Camera-type eye (tissue), 1 donor: ENCODE data around the gene ACTG1. TPM values are rescaled to one million over a fixed set of nuclear protein-coding genes. Genes with fewer than 3 reads are reported as not detected.

Source experiments
- total RNA-seq: library from RNA; depleted of rRNA; stranded (reverse); fragments of >200 nt; gene quantifications from one replicate; pipeline ENCODE4 v1.2.3, GENCODE V29; 2014

ACTG1 gene
- 5,635 TPM for total RNA-seq

DNA sequence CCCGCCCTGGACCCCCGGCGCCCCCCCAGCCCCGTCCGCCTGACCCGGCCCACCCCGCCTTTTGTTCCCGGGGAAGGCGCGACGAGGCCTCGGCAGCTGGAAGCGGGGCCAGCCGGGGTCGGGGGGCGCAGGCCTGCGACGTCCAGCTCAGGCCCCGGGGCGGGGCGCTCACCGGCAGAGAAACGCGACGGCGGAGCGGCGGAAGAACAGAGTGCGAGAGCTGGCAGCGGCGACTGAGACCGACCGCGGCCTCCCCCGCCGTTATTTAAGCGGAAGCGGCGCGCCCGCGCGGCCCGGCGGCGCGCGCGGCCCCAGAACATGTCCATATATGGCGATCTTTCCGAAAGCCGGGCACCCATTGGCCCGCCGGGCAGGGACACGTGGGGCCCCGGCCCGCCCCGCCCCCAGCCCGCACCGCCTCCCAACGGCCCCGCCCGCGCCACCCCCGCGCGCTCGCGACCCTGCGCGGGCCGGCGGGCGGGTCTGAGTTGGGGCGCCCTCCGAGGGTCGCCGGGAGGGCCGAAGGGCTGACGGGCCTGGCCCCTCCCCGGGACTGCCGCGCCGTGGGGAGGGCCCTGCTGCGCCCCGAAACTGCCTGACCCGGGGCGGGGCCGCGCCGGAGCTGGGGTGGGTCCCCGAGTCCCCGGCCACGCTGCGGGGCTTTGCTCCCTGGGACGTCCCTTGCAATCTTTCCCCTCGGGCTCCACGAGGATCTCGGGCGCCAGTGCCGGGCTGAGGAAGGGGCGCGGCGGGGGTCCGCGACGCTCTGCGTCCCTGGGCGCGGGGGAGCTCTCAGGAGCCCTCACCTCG is at the start of gene ACTG1:
Gene ACTG1, minus strand, starts transcription at position 238 of the 810 bp plus-strand sequence. CDS start 445 bp downstream, outside the sequence.

DNA sequence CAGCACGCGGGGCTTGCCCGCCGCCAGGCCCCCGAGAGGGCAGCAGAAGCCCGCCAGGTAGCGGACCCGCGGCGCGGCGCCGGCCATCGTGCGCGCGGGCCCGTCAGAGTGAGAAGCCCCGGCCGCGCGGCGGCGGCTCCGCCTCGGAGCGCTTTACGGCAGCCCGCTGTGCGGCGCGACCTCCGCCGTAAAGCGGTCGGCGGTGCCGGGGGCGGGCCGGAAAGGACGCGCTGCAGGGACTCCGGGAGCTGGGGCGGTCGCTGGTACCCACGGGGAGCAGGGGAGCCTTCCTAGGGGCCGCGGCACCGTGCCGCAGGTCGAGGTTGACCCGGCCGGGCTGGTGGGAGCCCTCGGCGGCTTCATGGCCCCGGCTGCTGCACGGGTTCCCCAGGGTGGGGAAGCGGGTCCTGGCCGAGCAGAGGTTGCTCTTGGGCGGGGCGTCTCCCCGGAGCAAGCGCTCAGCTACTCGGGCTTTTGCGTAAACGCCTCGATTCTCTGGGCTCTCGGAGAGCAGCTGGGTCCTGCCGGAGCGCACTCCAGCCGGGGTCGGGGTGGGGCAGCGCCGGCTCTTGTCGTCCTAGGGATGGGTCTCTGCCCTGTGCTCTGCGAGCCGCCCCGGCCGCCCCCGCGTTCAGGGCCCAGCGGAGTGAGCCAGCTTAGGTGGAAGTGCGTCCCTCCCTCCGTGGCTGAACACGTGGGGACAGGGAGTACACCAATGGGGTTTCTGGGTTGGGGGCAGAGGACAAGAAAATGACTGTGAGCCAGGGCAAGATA is 39.8 kb upstream of the ACTG1 start, which contains the start of gene FAAP100:
Gene FAAP100, minus strand, starts transcription at position 110 of the 774 bp plus-strand sequence. Its CDS starts 23 bp downstream, at position 87.

DNA sequence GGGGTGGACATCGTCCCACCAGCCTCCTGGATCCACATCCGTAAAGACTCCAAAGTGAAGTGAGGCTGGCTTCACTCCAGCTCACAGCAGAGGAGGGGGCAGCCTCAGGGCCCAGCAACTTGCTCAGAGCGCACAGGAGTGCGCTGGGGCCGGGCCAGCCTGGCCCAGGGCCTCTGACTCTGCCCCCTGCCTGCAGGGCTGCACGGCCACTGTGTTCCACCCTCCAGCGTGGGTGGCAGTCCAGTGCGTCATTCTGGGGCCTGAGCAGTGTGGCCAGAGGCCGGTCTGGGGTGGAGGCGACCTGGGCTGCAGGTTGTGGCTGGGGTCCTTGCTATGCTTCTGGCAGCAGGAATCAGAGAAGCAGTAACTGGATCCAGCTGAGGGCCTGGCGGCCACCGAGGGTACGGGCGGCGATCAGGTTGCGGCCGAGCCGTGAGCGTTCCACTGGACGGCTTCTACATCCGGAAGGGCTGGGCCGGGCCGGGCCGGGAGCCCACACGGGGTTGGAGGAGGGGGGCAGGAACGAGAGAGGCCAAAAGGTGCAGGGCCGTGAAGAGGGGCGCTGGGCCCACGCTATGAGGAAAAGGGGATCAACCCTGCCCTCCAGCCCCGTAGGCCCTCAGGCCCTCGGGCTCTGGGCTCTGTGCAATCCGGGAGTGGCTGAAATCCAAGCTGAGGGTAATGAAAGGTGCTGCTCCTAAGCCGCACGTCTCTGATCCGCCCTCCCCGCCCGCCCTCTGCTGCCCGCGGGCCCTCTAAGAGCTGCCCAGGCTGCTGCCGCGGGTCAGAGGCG is 15.2 kb upstream of the ACTG1 start, which contains the start of gene FSCN2:
Gene FSCN2, plus strand, starts transcription at position 787 of the 793 bp plus-strand sequence. CDS start 155 bp downstream, outside the sequence.

Other genes starting within 250 kb of the ACTG1 start
- 55.7 TPM for gene SLC38A10, start 217.5 kb downstream of the ACTG1 start, total RNA-seq
- gene BAHCC1, start 117.3 kb downstream of the ACTG1 start, total RNA-seq = 34.8 TPM
- 7.9 TPM for gene FSCN2, start 15.6 kb upstream of the ACTG1 start, total RNA-seq
- 44.5 TPM for gene FAAP100, start 39.6 kb upstream of the ACTG1 start, total RNA-seq
- gene NPLOC4, start 124.3 kb upstream of the ACTG1 start, total RNA-seq = 75.5 TPM
- gene TSPAN10, start 124.4 kb upstream of the ACTG1 start, total RNA-seq = 39.1 TPM
- gene PDE6G, start 143.7 kb upstream of the ACTG1 start, total RNA-seq = 6.4 TPM
- gene OXLD1, start 153.8 kb upstream of the ACTG1 start, total RNA-seq = 21.6 TPM
- 33.9 TPM for gene CCDC137, start 153.9 kb upstream of the ACTG1 start, total RNA-seq
- 39.8 TPM for gene ARL16, start 171.0 kb upstream of the ACTG1 start, total RNA-seq
- gene HGS, start 171.2 kb upstream of the ACTG1 start, total RNA-seq = 54.9 TPM
- 9.3 TPM for gene MRPL12, start 190.6 kb upstream of the ACTG1 start, total RNA-seq
- 12.3 TPM for gene SLC25A10, start 199.5 kb upstream of the ACTG1 start, total RNA-seq